ENCODE measurements around the gene CCDC138. TPM values are rescaled to one million over a fixed set of nuclear protein-coding genes. Genes with fewer than 3 reads are reported as not detected.

The CCDC138 gene
- total RNA-seq, 1 experiment from 2014 or later = 10.1 TPM

GRCh38 chr2:108905176-108905575 lies 118.6 kb downstream of the CCDC138 start:
- Histone ChIP-seq H3K27me3 (ENCODE audit: control insufficient read depth, insufficient read depth, low read length) (no peaks in the 10 kb centered on the region), H3K27ac (ENCODE audit: low read length) (no peak overlapping the region), H3K4me3 (ENCODE audit: low read depth in 2 of 2, low read length in 2 of 2) (no peak overlapping the region), H3K4me1 (ENCODE audit: control insufficient read depth, insufficient read depth, low read length) (no peaks in the 10 kb centered on the region), H3K36me3 (ENCODE audit: control insufficient read depth, insufficient read depth, low read length) (no peaks in the 10 kb centered on the region), H3K9me3 (ENCODE audit: control insufficient read depth, insufficient read depth, low read depth, low read length) (no peaks in the 10 kb centered on the region)
- in situ Hi-C loops (cut with HindIII; ENCODE audit: low pct_unique_long_range_greater_than_20kb, low sequenced_read_pairs) (no loop called here), intact Hi-C loops (cut with micrococcal nuclease; ENCODE audit: unreplicated experiment) (no loop called here)
- ChIA-PET POLR2A (no interaction called here), CTCF (no interaction called here)
- DNase-seq (ENCODE audit: low read depth, low spot score) (no peak), ATAC-seq (no peak)
- TF ChIP-seq REST (IDR thresholded peaks at IDR 0.05; ENCODE audit: insufficient read depth in 1 of 2, low read depth in 2 of 2, low read length in 1 of 2) (no peak), SIN3A (IDR thresholded peaks at IDR 0.05; ENCODE audit: borderline replicate concordance, insufficient read depth, low read depth, low read length) (no peak), POLR2AphosphoS5 (IDR thresholded peaks at IDR 0.05; ENCODE audit: low read depth, low read length) (no peak), TCF7L2 (IDR thresholded peaks at IDR 0.05; ENCODE audit: low read depth, low read length) (no peak)
- TF ChIP-seq, protein P1, sequence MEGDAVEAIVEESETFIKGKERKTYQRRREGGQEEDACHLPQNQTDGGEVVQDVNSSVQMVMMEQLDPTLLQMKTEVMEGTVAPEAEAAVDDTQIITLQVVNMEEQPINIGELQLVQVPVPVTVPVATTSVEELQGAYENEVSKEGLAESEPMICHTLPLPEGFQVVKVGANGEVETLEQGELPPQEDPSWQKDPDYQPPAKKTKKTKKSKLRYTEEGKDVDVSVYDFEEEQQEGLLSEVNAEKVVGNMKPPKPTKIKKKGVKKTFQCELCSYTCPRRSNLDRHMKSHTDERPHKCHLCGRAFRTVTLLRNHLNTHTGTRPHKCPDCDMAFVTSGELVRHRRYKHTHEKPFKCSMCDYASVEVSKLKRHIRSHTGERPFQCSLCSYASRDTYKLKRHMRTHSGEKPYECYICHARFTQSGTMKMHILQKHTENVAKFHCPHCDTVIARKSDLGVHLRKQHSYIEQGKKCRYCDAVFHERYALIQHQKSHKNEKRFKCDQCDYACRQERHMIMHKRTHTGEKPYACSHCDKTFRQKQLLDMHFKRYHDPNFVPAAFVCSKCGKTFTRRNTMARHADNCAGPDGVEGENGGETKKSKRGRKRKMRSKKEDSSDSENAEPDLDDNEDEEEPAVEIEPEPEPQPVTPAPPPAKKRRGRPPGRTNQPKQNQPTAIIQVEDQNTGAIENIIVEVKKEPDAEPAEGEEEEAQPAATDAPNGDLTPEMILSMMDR (IDR thresholded peaks at IDR 0.05) = no peak
- BruUV-seq (replicated peaks) = no TSS peak

DNA sequence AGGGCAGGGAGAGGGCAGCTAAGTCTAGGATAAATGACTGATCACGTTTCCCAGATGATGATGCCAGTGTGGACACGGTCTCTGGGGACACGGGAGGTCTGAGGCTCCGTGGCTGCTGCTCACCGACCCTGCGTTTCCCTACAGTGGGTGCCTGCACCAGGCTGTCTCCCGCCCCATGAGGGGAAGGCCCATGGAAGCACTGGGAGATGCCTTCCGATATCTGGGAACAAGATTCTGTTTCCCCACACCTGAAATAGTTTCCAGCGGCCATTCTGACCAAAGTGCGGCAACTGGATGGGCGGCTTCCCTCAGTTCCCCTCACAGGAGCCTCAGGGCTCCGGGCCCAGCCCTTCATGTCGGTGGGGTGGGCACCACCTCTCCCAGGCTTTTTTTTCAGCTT lies 119.3 kb downstream of the CCDC138 start:
- 0 out of 2 replicates have a peak, but pooled peaks have one; percentile 19 for ATAC-seq
- H3K4me1 ChIP-seq (ENCODE audit: control insufficient read depth, insufficient read depth, low read length) = no peaks in the 10 kb centered on the region
- H3K27ac ChIP-seq (ENCODE audit: low read length) = no peak overlapping the region
- ChIA-PET POLR2A (no interaction called here), CTCF (no interaction called here)
- intact Hi-C loops (cut with micrococcal nuclease; ENCODE audit: unreplicated experiment) = no loop called here
- no peaks in the 10 kb centered on the region for H3K36me3 ChIP-seq (ENCODE audit: control insufficient read depth, insufficient read depth, low read length)
- in situ Hi-C loops (cut with HindIII; ENCODE audit: low pct_unique_long_range_greater_than_20kb, low sequenced_read_pairs) = no loop called here
- no peaks in the 10 kb centered on the region for H3K9me3 ChIP-seq (ENCODE audit: control insufficient read depth, insufficient read depth, low read depth, low read length)
- no TSS peak for BruUV-seq (replicated peaks)
- TF ChIP-seq, protein P1 (IDR thresholded peaks at IDR 0.05) = no peak
- TF ChIP-seq SIN3A (IDR thresholded peaks at IDR 0.05; ENCODE audit: borderline replicate concordance, insufficient read depth, low read depth, low read length) = no peak
- H3K27me3 ChIP-seq (ENCODE audit: control insufficient read depth, insufficient read depth, low read length) = no peaks in the 10 kb centered on the region
- DNase-seq (ENCODE audit: low read depth, low spot score) = no peak
- H3K4me3 ChIP-seq (ENCODE audit: low read depth in 2 of 2, low read length in 2 of 2) = no peak overlapping the region
